HuH-7 (cell line): Measurements from ENCODE around the gene TLX3.
"Not testable (repeated sequence)": the region's sequence is repeated elsewhere in the genome, so short reads cannot be mapped to it uniquely, and the experiment has no call there.

Experiments
- DNase-seq: peaks from one replicate; pipeline ENCODE4 v3.0.0; 2011; ENCODE audit warnings: low spot score

TLX3 gene

GRCh38 chr5:171323806-171324632 is 15.0 kb downstream of the TLX3 start:
- DNase-seq: no peak

GRCh38 chr5:171330021-171330420 is 21.0 kb downstream of the TLX3 start:
- no peak for DNase-seq

GRCh38 chr5:171335616-171336015 is 26.6 kb downstream of the TLX3 start:
- DNase-seq: no peak

GRCh38 chr5:171336521-171337209 is 27.6 kb downstream of the TLX3 start:
- DNase-seq: no peak

GRCh38 chr5:171337210-171337569 is 28.1 kb downstream of the TLX3 start:
- no peak for DNase-seq

DNA sequence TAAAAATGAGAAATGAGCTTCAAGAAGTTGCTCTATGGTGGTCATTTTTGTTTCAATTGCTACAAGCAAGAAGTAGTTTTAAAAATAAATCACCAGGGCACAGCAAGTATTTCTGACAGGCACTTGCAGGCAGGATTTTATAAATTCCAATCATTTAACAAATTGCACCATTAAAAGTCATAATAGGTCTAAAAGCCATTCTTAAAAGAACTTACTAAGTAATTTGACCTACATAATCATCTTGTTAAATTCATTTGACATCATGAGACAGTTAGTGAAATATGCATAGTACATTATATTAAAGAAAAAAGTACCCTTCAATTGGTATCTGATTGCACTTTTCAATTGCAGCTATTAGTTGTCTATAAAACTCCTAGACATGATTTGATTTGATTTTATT is 31.0 kb downstream of the TLX3 start:
- no peak for DNase-seq

GRCh38 chr5:171340491-171340890 is 31.4 kb downstream of the TLX3 start:
- no peak for DNase-seq

- DNase-seq: peak; percentile 52
Measured at GRCh38 chr5:171342362-171343111, 33.5 kb downstream of the TLX3 start.

- no peak for DNase-seq
Measured at GRCh38 chr5:171344936-171345608, 36.0 kb downstream of the TLX3 start.

GRCh38 chr5:171351536-171352073 is 42.6 kb downstream of the TLX3 start:
- no peak for DNase-seq

DNA sequence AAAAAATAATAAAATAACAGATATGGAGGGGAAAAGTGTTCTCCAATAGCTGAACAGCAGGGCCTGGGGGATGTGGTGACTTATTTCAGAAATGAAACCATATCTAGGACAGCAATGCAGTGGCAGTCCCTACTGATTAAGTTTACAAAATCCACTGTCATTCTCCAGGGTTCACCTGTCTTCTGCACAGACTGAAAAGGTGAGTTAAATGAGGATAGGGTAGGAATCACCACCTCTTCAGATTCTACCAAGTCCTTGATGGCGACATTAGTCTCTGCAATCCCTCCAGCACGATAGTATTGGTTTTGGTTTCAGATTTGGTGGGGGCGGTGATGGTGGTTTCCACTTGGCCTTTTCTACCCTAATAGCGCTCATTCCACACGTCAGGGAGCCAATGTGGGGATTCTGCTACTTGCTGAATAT is 46.3 kb downstream of the TLX3 start:
- no peak for DNase-seq

DNA sequence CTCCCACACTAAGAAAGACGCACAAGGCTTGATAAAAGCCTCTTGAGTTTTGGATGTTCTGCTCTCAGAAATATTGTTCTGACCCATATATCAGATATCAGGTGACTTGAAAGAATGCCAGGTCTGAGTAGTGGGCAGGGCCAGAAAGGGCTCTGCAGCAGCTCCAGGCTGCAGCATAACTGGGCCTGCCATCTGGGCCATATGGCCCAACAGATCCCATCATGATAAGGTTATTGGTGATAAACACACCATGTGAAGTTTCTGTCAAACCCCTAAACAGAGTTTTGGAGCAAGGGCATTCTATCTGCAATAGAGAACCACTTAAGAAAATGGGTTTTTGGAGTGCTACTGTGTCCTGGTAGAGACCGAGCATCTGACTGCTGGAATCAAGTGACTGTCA is 48.8 kb downstream of the TLX3 start:
- DNase-seq: no peak

- DNase-seq: not testable (repeated sequence)
Measured at GRCh38 chr5:171361151-171361550, 52.1 kb downstream of the TLX3 start.
